HG03432 (cell line): ENCODE results near the gene TACC2.

Experiments used
- ATAC-seq: cut with Tn5 transposase; IDR thresholded peaks from one replicate; pipeline ENCODE4 v1.9.1; 2021; ENCODE audit warnings: mild to moderate bottlenecking, moderate library complexity; ENCODE audit not compliant: unreplicated experiment

TACC2 gene

GRCh38 chr10:122210481-122211265 is 221.7 kb downstream of the TACC2 start:
- no peak for ATAC-seq

GRCh38 chr10:122213364-122213763 is 224.4 kb downstream of the TACC2 start:
- ATAC-seq, result no peak

GRCh38 chr10:122213766-122214165 is 224.8 kb downstream of the TACC2 start:
- no peak for ATAC-seq

- ATAC-seq, result no peak
Measured at GRCh38 chr10:122216047-122216446, 227.1 kb downstream of the TACC2 start.

GRCh38 chr10:122219340-122219739 is 230.4 kb downstream of the TACC2 start:
- ATAC-seq, result no peak

- no peak for ATAC-seq
Measured at GRCh38 chr10:122220736-122221135, 231.8 kb downstream of the TACC2 start.

GRCh38 chr10:122221958-122222357 is 233.0 kb downstream of the TACC2 start:
- no peak for ATAC-seq

- no peak for ATAC-seq
Measured at GRCh38 chr10:122222638-122223037, 233.7 kb downstream of the TACC2 start.

GRCh38 chr10:122224159-122224558 is 235.2 kb downstream of the TACC2 start:
- no peak for ATAC-seq

GRCh38 chr10:122225330-122225729 is 236.4 kb downstream of the TACC2 start:
- ATAC-seq, result no peak

- no peak for ATAC-seq
Measured at GRCh38 chr10:122227754-122228153, 238.8 kb downstream of the TACC2 start.

GRCh38 chr10:122229666-122230065 is 240.7 kb downstream of the TACC2 start:
- no peak for ATAC-seq

GRCh38 chr10:122230222-122230621 is 241.3 kb downstream of the TACC2 start:
- no peak for ATAC-seq

- no peak for ATAC-seq
Measured at GRCh38 chr10:122232769-122233168, 243.8 kb downstream of the TACC2 start.

- ATAC-seq, result no peak
Measured at GRCh38 chr10:122233857-122234348, 244.9 kb downstream of the TACC2 start.

- no peak for ATAC-seq
Measured at GRCh38 chr10:122234416-122234815, 245.5 kb downstream of the TACC2 start.

GRCh38 chr10:122236690-122237306 is 247.8 kb downstream of the TACC2 start:
- no peak for ATAC-seq

- no peak for ATAC-seq
Measured at GRCh38 chr10:122237331-122237990, 248.5 kb downstream of the TACC2 start.

- ATAC-seq, result no peak
Measured at GRCh38 chr10:122239578-122240257, 250.8 kb downstream of the TACC2 start.

- ATAC-seq, result no peak
Measured at GRCh38 chr10:122240401-122240800, 251.4 kb downstream of the TACC2 start.

GRCh38 chr10:122241836-122242235 is 252.9 kb downstream of the TACC2 start:
- no peak for ATAC-seq
